Keratinocyte (primary cell): Measurements from ENCODE around the gene RSRC2.

Experiments
- CTCF ChIP-seq, 3 experiments: IDR thresholded peaks in 1 of 3; conservative IDR thresholded peaks in 1 of 3; optimal IDR thresholded peaks in 1 of 3; 2 replicates in 2 of 3; 3 replicates in 1 of 3; pipeline versions ENCODE3 to v1.5.1; 2011; ENCODE audit warnings: low read length in 3 of 3, mild to moderate bottlenecking in 3 of 3, moderate library complexity in 2 of 3, control low read depth in 1 of 3, inconsistent platforms in 1 of 3; ENCODE audit not compliant: insufficient read depth in 2 of 3; ENCODE audit errors: extremely low read depth in 1 of 3
- EZH2 ChIP-seq: IDR thresholded peaks from one replicate; pipeline ENCODE4 v1.6.1; 2012; ENCODE audit warnings: inconsistent platforms, mild to moderate bottlenecking, low read length, moderate library complexity

DNA sequence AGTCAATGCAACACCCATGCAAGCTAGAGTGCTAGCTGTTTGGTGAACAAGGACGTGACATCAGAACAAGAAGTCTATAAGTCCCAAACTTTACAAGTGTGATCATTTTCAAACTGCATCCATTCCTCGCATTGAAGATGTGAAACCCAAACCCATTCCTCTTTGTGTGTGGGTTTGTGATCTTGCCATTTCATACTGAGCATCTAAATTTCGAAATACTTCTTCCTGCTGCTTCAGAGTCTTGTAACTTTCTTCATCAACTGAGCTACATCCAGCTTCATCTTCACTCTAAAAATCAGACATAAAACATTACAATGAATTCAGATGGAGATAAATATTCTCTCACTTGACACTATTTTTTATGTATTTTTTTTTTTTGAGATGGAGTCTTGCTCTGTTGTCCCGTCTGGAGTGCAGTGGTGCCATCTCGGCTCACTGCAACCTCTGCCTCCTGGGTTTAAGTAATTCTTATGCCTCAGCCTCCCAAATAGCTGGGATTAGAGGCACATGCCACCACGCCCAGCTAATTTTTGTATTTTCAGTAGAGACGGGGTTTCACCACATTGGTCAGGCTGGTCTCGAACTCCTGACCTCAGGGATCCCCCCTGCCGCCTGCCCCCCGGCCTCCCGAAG is 21.2 kb downstream of the RSRC2 start:
- TF ChIP-seq CTCF (optimal IDR thresholded peaks at IDR 0.05 in 1 of 3, IDR thresholded peaks at IDR 0.05 in 1 of 3, conservative IDR thresholded peaks at IDR 0.05 in 1 of 3; ENCODE audit: extremely low read depth in 1 of 3, insufficient read depth in 2 of 3, low read length in 3 of 3) = no peak
- TF ChIP-seq EZH2 = no peak
